ENCODE measurements around the gene VPS39.

DNA sequence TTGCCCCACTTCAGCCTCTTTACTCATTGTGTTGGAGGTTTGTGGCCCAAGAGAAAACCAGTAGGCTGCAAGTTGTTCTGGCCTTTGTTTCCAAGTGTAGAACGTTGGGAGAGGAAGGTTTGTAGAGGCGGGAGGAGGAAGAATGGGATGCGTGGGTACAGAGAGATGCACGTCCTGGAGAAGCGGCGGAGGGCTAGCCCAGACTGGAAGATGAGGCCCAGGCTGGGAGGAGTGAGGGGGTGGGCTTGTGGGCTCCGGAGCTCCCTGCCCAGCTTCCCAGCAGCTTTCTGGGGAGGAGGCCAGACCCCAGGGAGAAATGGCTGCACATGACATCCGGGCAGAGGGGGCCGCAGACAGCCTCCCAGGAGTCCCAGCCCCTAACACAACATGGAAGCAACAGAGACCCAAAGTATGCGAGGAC lies 57.0 kb downstream of the VPS39 start:
- TF ChIP-seq POLR2A (IDR thresholded peaks at IDR 0.05; ENCODE audit: low read depth, low read length) (no peak), POLR2AphosphoS5 (IDR thresholded peaks at IDR 0.05; ENCODE audit: low read depth, low read length) (no peak), TAF1 (IDR thresholded peaks at IDR 0.05; ENCODE audit: low read depth, low read length) (no peak), POU2F2 (IDR thresholded peaks at IDR 0.05; ENCODE audit: low read depth, low read length) (no peak), SPI1 (IDR thresholded peaks at IDR 0.05; ENCODE audit: low read depth, low read length) (no peak)

All from GM12891 (cell line).